ENCODE data around the gene AMFR.

Gene AMFR

GRCh38 chr16:56369202-56369601 lies 56.1 kb downstream of the AMFR start:
- DNase-seq = no peak
- H3K4me2 ChIP-seq (ENCODE audit: low read length, poor library complexity, severe bottlenecking) = no peak overlapping the region
- H3K36me3 ChIP-seq (ENCODE audit: control insufficient read depth in 1 of 2, insufficient read depth in 2 of 2, low read depth in 1 of 2, low read length in 2 of 2) = peaks cover 30 to 60% of the 10 kb centered on the region in 2 experiments
- H3K18ac ChIP-seq (ENCODE audit: low read depth in 1 of 2, low read length in 2 of 2) = no peak overlapping the region
- no peaks in the 10 kb centered on the region for H3K9me3 ChIP-seq (ENCODE audit: control insufficient read depth, low read length)
- no peak overlapping the region for H4K91ac ChIP-seq (ENCODE audit: low read length)
- H3K27ac ChIP-seq (ENCODE audit: low read length, poor library complexity, severe bottlenecking) = no peak overlapping the region
- H2AFZ ChIP-seq (ENCODE audit: low read depth, low read length) = no peak overlapping the region
- H3K4me1 ChIP-seq (ENCODE audit: control insufficient read depth, insufficient read depth, low read depth, low read length) = peaks cover 18% of the 10 kb centered on the region
- no peak overlapping the region for H3K4me3 ChIP-seq (ENCODE audit: insufficient read depth in 1 of 2, low read depth in 1 of 2, low read length in 2 of 2)
- H3K14ac ChIP-seq (ENCODE audit: low read length in 2 of 2) = no peak overlapping the region
- H3K27me3 ChIP-seq (ENCODE audit: control insufficient read depth in 1 of 2, insufficient read depth in 1 of 2, low read length in 2 of 2) = no peaks in the 10 kb centered on the region
- no peak overlapping the region for H2BK5ac ChIP-seq (ENCODE audit: low read depth, low read length, poor library complexity, severe bottlenecking)
- H2AK5ac ChIP-seq (ENCODE audit: low read length, severe bottlenecking) = no peak overlapping the region
- H3K9ac ChIP-seq (ENCODE audit: low read length) = no peak overlapping the region
- H3K23ac ChIP-seq (ENCODE audit: low read length in 2 of 2) = no peak overlapping the region
- no peak overlapping the region for H3K4ac ChIP-seq (ENCODE audit: low read depth in 1 of 2, low read length in 2 of 2)
- peaks cover 28% of the 10 kb centered on the region for H3K79me1 ChIP-seq (replicated peaks; ENCODE audit: low read length, poor library complexity, severe bottlenecking)
- peak overlapping the region in 1 of 2 experiments; percentile 77 for H2BK12ac ChIP-seq (ENCODE audit: low read length in 2 of 2)
- 94% methylated on average over 5 of the region's 5 CpGs for WGBS
- H2BK120ac ChIP-seq (ENCODE audit: low read depth, low read length) = no peak overlapping the region
- H2BK15ac ChIP-seq (ENCODE audit: low read depth, poor library complexity, severe bottlenecking) = no peak overlapping the region
- H4K8ac ChIP-seq (ENCODE audit: low read length) = no peak overlapping the region

DNA sequence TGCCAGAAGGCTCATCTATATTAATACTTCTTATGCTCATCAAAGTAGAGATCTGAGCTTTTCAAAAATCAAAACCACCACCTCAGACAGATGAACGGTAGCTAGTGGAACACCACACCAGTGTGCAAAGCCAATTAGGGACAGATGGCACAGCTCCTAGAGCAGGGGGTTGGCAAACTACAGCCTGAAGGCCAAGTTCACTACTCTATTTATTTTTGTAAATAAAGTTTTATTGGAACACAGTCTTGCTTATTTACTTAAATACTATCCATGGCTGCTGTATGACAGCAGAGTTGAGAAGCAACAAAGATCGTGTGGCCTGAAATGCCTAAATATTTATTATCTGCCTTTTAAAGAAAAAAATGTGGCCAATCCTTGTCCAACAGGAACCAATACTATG lies 56.8 kb downstream of the AMFR start:
- peaks cover 33% of the 10 kb centered on the region for H3K79me1 ChIP-seq (replicated peaks; ENCODE audit: low read length, poor library complexity, severe bottlenecking)
- no peaks in the 10 kb centered on the region for H3K27me3 ChIP-seq (ENCODE audit: control insufficient read depth in 1 of 2, insufficient read depth in 1 of 2, low read length in 2 of 2)
- no peak overlapping the region for H2BK15ac ChIP-seq (ENCODE audit: low read depth, poor library complexity, severe bottlenecking)
- no peak overlapping the region for H2AFZ ChIP-seq (ENCODE audit: low read depth, low read length)
- no peak overlapping the region for H4K8ac ChIP-seq (ENCODE audit: low read length)
- H3K9me3 ChIP-seq (ENCODE audit: control insufficient read depth, low read length) = no peaks in the 10 kb centered on the region
- no peak overlapping the region for H2BK120ac ChIP-seq (ENCODE audit: low read depth, low read length)
- no peak overlapping the region for H3K4me2 ChIP-seq (ENCODE audit: low read length, poor library complexity, severe bottlenecking)
- H4K91ac ChIP-seq (ENCODE audit: low read length) = no peak overlapping the region
- no peak for DNase-seq
- no peak overlapping the region for H3K9ac ChIP-seq (ENCODE audit: low read length)
- H2BK5ac ChIP-seq (ENCODE audit: low read depth, low read length, poor library complexity, severe bottlenecking) = no peak overlapping the region
- H3K14ac ChIP-seq (ENCODE audit: low read length in 2 of 2) = no peak overlapping the region
- no peak overlapping the region for H3K23ac ChIP-seq (ENCODE audit: low read length in 2 of 2)
- H3K4me1 ChIP-seq (ENCODE audit: control insufficient read depth, insufficient read depth, low read depth, low read length) = peaks cover 22% of the 10 kb centered on the region
- 82% methylated on average over 2 of the region's 2 CpGs for WGBS
- no peak overlapping the region for H3K18ac ChIP-seq (ENCODE audit: low read depth in 1 of 2, low read length in 2 of 2)
- H2BK12ac ChIP-seq (ENCODE audit: low read length in 2 of 2) = no peak overlapping the region
- H3K27ac ChIP-seq (ENCODE audit: low read length, poor library complexity, severe bottlenecking) = no peak overlapping the region
- H2AK5ac ChIP-seq (ENCODE audit: low read length, severe bottlenecking) = no peak overlapping the region
- no peak overlapping the region for H3K4ac ChIP-seq (ENCODE audit: low read depth in 1 of 2, low read length in 2 of 2)
- H3K36me3 ChIP-seq (ENCODE audit: control insufficient read depth in 1 of 2, insufficient read depth in 2 of 2, low read depth in 1 of 2, low read length in 2 of 2) = peaks cover 37 to 65% of the 10 kb centered on the region in 2 experiments
- no peak overlapping the region for H3K4me3 ChIP-seq (ENCODE audit: insufficient read depth in 1 of 2, low read depth in 1 of 2, low read length in 2 of 2)

- no peak overlapping the region for H4K8ac ChIP-seq (ENCODE audit: low read length)
- no peak overlapping the region for H3K27ac ChIP-seq (ENCODE audit: low read length, poor library complexity, severe bottlenecking)
- no peak overlapping the region for H2AK5ac ChIP-seq (ENCODE audit: low read length, severe bottlenecking)
- peaks cover 18% of the 10 kb centered on the region for H3K4me1 ChIP-seq (ENCODE audit: control insufficient read depth, insufficient read depth, low read depth, low read length)
- H3K9ac ChIP-seq (ENCODE audit: low read length) = no peak overlapping the region
- H3K4ac ChIP-seq (ENCODE audit: low read depth in 1 of 2, low read length in 2 of 2) = no peak overlapping the region
- H2BK12ac ChIP-seq (ENCODE audit: low read length in 2 of 2) = no peak overlapping the region
- 96% methylated on average over 6 of the region's 6 CpGs for WGBS
- no peak overlapping the region for H3K23ac ChIP-seq (ENCODE audit: low read length in 2 of 2)
- no peaks in the 10 kb centered on the region for H3K27me3 ChIP-seq (ENCODE audit: control insufficient read depth in 1 of 2, insufficient read depth in 1 of 2, low read length in 2 of 2)
- no peak overlapping the region for H3K14ac ChIP-seq (ENCODE audit: low read length in 2 of 2)
- H4K91ac ChIP-seq (ENCODE audit: low read length) = no peak overlapping the region
- H3K36me3 ChIP-seq (ENCODE audit: control insufficient read depth in 1 of 2, insufficient read depth in 2 of 2, low read depth in 1 of 2, low read length in 2 of 2) = peaks cover 45 to 66% of the 10 kb centered on the region in 2 experiments
- H2BK15ac ChIP-seq (ENCODE audit: low read depth, poor library complexity, severe bottlenecking) = no peak overlapping the region
- H2AFZ ChIP-seq (ENCODE audit: low read depth, low read length) = no peak overlapping the region
- H3K79me1 ChIP-seq (replicated peaks; ENCODE audit: low read length, poor library complexity, severe bottlenecking) = peaks cover 37% of the 10 kb centered on the region
- no peak overlapping the region for H2BK5ac ChIP-seq (ENCODE audit: low read depth, low read length, poor library complexity, severe bottlenecking)
- no peak overlapping the region for H3K18ac ChIP-seq (ENCODE audit: low read depth in 1 of 2, low read length in 2 of 2)
- H3K4me3 ChIP-seq (ENCODE audit: insufficient read depth in 1 of 2, low read depth in 1 of 2, low read length in 2 of 2) = no peak overlapping the region
- no peak overlapping the region for H3K4me2 ChIP-seq (ENCODE audit: low read length, poor library complexity, severe bottlenecking)
- no peak overlapping the region for H2BK120ac ChIP-seq (ENCODE audit: low read depth, low read length)
- H3K9me3 ChIP-seq (ENCODE audit: control insufficient read depth, low read length) = no peaks in the 10 kb centered on the region
- DNase-seq = no peak
These were observed 57.6 kb downstream of the AMFR start for GRCh38 chr16:56367764-56368163.

DNA sequence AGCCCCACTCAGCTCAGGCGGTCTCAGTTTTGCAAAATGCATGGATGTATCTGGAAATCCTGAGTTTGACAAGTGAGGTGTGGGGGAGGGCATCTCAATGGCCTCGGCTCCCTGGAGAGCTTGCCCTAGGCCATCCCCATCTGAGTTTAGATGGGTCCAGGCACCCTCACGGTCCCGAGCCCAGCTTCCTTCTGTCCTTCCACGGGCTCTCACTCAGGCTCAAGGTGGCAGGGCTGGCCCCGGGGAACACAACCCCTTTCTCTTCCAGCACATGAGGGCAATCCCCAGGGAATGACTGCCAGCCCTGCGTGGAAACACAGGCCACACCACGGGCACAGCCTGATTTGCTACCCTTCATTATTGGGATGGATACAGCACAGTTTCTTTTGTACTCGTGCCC lies 58.4 kb downstream of the AMFR start:
- Histone ChIP-seq H2BK120ac (ENCODE audit: low read depth, low read length) (no peak overlapping the region), H3K4me3 (ENCODE audit: insufficient read depth in 1 of 2, low read depth in 1 of 2, low read length in 2 of 2) (no peak overlapping the region), H2AK5ac (ENCODE audit: low read length, severe bottlenecking) (no peak overlapping the region), H3K27me3 (ENCODE audit: control insufficient read depth in 1 of 2, insufficient read depth in 1 of 2, low read length in 2 of 2) (no peaks in the 10 kb centered on the region), H3K27ac (ENCODE audit: low read length, poor library complexity, severe bottlenecking) (no peak overlapping the region), H3K9ac (ENCODE audit: low read length) (no peak overlapping the region), H3K36me3 (ENCODE audit: control insufficient read depth in 1 of 2, insufficient read depth in 2 of 2, low read depth in 1 of 2, low read length in 2 of 2) (peaks cover 53 to 71% of the 10 kb centered on the region in 2 experiments), H2BK15ac (ENCODE audit: low read depth, poor library complexity, severe bottlenecking) (no peak overlapping the region), H3K79me1 (replicated peaks; ENCODE audit: low read length, poor library complexity, severe bottlenecking) (peaks cover 34% of the 10 kb centered on the region), H3K23ac (ENCODE audit: low read length in 2 of 2) (no peak overlapping the region), H2BK12ac (ENCODE audit: low read length in 2 of 2) (no peak overlapping the region), H3K4me1 (ENCODE audit: control insufficient read depth, insufficient read depth, low read depth, low read length) (peaks cover 14% of the 10 kb centered on the region), H4K91ac (ENCODE audit: low read length) (no peak overlapping the region), H2AFZ (ENCODE audit: low read depth, low read length) (no peak overlapping the region), H3K18ac (ENCODE audit: low read depth in 1 of 2, low read length in 2 of 2) (no peak overlapping the region), H3K14ac (ENCODE audit: low read length in 2 of 2) (no peak overlapping the region), H2BK5ac (ENCODE audit: low read depth, low read length, poor library complexity, severe bottlenecking) (no peak overlapping the region), H4K8ac (ENCODE audit: low read length) (no peak overlapping the region), H3K4ac (ENCODE audit: low read depth in 1 of 2, low read length in 2 of 2) (no peak overlapping the region), H3K9me3 (ENCODE audit: control insufficient read depth, low read length) (no peaks in the 10 kb centered on the region), H3K4me2 (ENCODE audit: low read length, poor library complexity, severe bottlenecking) (no peak overlapping the region)
- over 99% methylated on average over 8 of the region's 9 CpGs for WGBS
- DNase-seq = no peak

All from mesenchymal stem cell (in vitro differentiated cells and primary cell).